Ammon's horn (tissue), 1 donor: Measurements from ENCODE around the gene SCGB1C1.
A peak's percentile ranks its signal among the peaks of the same experiment; 100 is the strongest.
"Not testable (repeated sequence)": the region's sequence is repeated elsewhere in the genome, so short reads cannot be mapped to it uniquely, and the experiment has no call there.

Experiments used
- DNase-seq: peaks from one replicate; pipeline ENCODE4 v3.0.0-alpha.2; 2016; ENCODE audit warnings: low spot score

SCGB1C1 gene

GRCh38 chr11:192674-193128 is at the start of gene SCGB1C1:
Gene SCGB1C1, plus strand, starts transcription at chr11:193078. Its CDS starts 22 bp downstream, at chr11:193100.
- DNase-seq = not testable (repeated sequence)

GRCh38 chr11:180242-180641 is 12.6 kb upstream of the SCGB1C1 start:
- DNase-seq = not testable (repeated sequence)

GRCh38 chr11:189200-189783 is 3.6 kb upstream of the SCGB1C1 start:
- peak; percentile 16 for DNase-seq

GRCh38 chr11:189843-190311 is 3.0 kb upstream of the SCGB1C1 start:
- DNase-seq = not testable (repeated sequence)

GRCh38 chr11:190546-190945 is 2.3 kb upstream of the SCGB1C1 start:
- not testable (repeated sequence) for DNase-seq

- DNase-seq = not testable (repeated sequence)
Observed at GRCh38 chr11:191490-192478, 1.1 kb upstream of the SCGB1C1 start.

- DNase-seq = not testable (repeated sequence)
Observed at GRCh38 chr11:193481-193880, 603 bp downstream of the SCGB1C1 start.

- no peak for DNase-seq
Observed at GRCh38 chr11:196786-197731, 4.2 kb downstream of the SCGB1C1 start.

- no peak for DNase-seq
Observed at GRCh38 chr11:197741-198235, 4.9 kb downstream of the SCGB1C1 start.

GRCh38 chr11:198236-198806 is 5.4 kb downstream of the SCGB1C1 start:
- DNase-seq = no peak

GRCh38 chr11:199004-199581 is 6.2 kb downstream of the SCGB1C1 start:
- DNase-seq = no peak

- DNase-seq = no peak
Observed at GRCh38 chr11:199782-200181, 6.9 kb downstream of the SCGB1C1 start.

- no peak for DNase-seq
Observed at GRCh38 chr11:200224-201003, 7.5 kb downstream of the SCGB1C1 start.

GRCh38 chr11:201966-202365 is 9.1 kb downstream of the SCGB1C1 start:
- DNase-seq = no peak

GRCh38 chr11:202490-202889 is 9.6 kb downstream of the SCGB1C1 start:
- no peak for DNase-seq

- no peak for DNase-seq
Observed at GRCh38 chr11:203056-203944, 10.4 kb downstream of the SCGB1C1 start.

GRCh38 chr11:203945-204586 is 11.2 kb downstream of the SCGB1C1 start:
- DNase-seq = no peak

- no peak for DNase-seq
Observed at GRCh38 chr11:204587-205109, 11.8 kb downstream of the SCGB1C1 start.
